ENCODE data around the gene KRTAP10-2. TPM values are rescaled to one million over a fixed set of nuclear protein-coding genes. Genes with fewer than 3 reads are reported as not detected.

The KRTAP10-2 gene
- total and polyA plus RNA-seq, 7 donors, result not detected

DNA sequence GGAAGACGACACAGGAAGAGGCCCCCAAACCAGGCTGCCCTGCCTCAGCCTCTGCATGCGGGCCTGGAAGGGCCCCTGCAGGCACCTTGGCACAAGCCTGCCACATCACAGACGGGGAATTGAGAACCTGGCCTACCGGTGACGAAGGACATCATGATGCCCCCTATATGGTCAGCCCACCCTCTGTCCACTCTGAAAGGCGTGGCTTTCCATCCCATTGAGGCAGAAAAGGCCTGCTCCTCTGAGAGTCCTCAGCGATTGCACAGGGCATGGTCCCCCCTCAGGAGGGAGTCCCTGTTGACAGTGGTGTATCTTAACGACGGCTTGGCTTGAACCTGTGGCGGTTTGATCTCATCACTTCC, 22.7 kb downstream of the KRTAP10-2 start:
- no peak overlapping the region for H3K27ac ChIP-seq
- peaks cover 0 to 25% (median 2%) of the 10 kb centered on the region in 3 donors for H3K27me3 ChIP-seq (ENCODE audit: insufficient read depth in 3 of 3, low read length in 2 of 3)
- H3K36me3 ChIP-seq (ENCODE audit: insufficient read depth in 1 of 2, low read depth in 1 of 2), result no peaks in the 10 kb centered on the region
- TF ChIP-seq, protein P1, sequence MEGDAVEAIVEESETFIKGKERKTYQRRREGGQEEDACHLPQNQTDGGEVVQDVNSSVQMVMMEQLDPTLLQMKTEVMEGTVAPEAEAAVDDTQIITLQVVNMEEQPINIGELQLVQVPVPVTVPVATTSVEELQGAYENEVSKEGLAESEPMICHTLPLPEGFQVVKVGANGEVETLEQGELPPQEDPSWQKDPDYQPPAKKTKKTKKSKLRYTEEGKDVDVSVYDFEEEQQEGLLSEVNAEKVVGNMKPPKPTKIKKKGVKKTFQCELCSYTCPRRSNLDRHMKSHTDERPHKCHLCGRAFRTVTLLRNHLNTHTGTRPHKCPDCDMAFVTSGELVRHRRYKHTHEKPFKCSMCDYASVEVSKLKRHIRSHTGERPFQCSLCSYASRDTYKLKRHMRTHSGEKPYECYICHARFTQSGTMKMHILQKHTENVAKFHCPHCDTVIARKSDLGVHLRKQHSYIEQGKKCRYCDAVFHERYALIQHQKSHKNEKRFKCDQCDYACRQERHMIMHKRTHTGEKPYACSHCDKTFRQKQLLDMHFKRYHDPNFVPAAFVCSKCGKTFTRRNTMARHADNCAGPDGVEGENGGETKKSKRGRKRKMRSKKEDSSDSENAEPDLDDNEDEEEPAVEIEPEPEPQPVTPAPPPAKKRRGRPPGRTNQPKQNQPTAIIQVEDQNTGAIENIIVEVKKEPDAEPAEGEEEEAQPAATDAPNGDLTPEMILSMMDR (IDR thresholded peaks at IDR 0.05), result no peak
- 84 to 88% (median 86%) methylated on average over 10 of the region's 10 CpGs for WGBS, 3 donors
- no peaks in the 10 kb centered on the region for H3K9me3 ChIP-seq
- intact Hi-C loops (cut with DNase I), result no loop called here
- DNase-seq, result no peak
- H3K4me3 ChIP-seq, result no peak overlapping the region
- no peak for ATAC-seq
- no peaks in the 10 kb centered on the region for H3K4me1 ChIP-seq

DNA sequence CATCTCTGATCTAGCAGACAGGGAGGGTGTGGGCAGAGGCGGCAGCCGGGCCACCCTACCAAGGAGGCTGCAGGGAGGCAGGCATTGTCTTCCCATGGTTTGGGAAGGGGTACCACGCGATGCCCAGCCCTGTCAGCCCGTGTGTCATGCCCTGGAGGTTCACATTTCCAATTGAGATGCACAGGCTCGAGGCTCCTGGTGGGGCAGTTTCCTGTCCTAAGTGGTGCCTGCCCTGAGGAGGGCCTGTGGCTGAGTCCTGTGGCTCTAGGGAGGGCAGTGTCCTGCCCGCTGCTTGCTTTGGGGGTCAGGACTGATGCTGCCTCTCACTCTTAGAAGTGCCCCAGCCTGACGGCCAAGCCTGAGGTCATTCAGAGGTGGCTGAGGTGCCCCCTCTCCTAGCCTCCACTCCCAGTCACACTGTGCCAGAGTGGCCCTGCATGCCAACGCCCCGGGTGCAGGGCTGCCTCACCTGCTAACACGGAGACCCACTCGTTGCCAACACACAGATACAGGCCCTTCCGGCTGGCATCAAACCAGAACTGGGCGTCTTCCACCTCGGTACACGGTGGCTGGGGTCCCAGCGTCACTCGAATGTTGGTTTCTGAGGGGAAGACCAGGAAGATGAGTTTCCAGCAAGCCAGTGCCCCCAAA, 23.2 kb downstream of the KRTAP10-2 start:
- WGBS, 3 donors, result 72 to 83% (median 74%) methylated on average over 18 of the region's 18 CpGs
- TF ChIP-seq, protein P1 (IDR thresholded peaks at IDR 0.05), result no peak
- DNase-seq (peak in 1 of 2 donors; percentile 36), ATAC-seq (no peak)
- Histone ChIP-seq H3K27ac (no peak overlapping the region), H3K27me3 (ENCODE audit: insufficient read depth in 3 of 3, low read length in 2 of 3) (peaks cover 0 to 24% (median 2%) of the 10 kb centered on the region in 3 donors), H3K36me3 (ENCODE audit: insufficient read depth in 1 of 2, low read depth in 1 of 2) (no peaks in the 10 kb centered on the region), H3K4me1 (no peaks in the 10 kb centered on the region), H3K9me3 (no peaks in the 10 kb centered on the region), H3K4me3 (no peak overlapping the region)
- intact Hi-C loops (cut with DNase I), result no loop called here

DNA sequence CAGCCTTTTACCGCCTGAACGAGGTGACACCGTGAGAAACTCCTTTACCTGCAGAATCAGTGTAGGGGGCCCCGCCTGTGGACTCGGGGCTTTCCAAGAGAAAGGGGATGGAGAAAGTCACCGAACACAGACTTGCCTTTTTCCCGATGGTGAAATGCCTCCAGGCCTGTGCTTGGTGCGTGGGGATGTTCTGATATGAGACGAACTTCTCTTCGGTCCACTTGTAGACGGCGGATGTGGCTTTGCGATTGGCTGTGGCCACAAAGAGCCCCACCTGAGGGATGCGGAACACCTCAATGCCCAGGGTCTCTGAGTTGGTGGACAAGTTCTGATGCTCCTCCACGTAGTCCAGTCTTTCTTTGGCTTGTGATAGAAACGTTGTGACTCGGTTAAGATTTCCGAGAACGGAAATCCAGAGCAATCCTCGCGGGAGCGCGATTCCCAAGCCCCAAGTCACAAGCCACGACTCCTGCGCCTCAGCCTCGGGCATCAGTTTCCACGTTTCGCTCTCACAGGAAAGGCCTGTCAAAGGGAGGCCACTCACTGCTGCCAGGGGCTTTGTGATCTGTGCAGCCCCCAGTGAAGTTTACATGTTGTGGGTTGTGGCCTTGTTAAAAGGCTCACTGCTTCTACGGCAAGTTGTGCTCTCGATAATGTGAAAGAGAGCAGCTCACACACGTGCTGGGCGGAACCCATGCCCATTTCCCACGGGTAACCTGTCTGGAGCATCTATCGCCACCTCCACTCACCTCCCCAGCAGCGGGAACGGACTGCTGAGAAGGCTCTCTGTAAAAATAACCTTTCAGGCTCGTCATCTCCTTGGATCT, 23.9 kb downstream of the KRTAP10-2 start:
- Histone ChIP-seq H3K4me3 (no peak overlapping the region), H3K4me1 (no peaks in the 10 kb centered on the region), H3K27me3 (ENCODE audit: insufficient read depth in 3 of 3, low read length in 2 of 3) (peaks cover 0 to 20% (median 2%) of the 10 kb centered on the region in 3 donors), H3K9me3 (no peaks in the 10 kb centered on the region), H3K36me3 (ENCODE audit: insufficient read depth in 1 of 2, low read depth in 1 of 2) (no peaks in the 10 kb centered on the region), H3K27ac (no peak overlapping the region)
- 83 to 88% (median 86%) methylated on average over 37 of the region's 37 CpGs for WGBS, 3 donors
- ATAC-seq (no peak), DNase-seq (peak; percentile 4 to 27)
- intact Hi-C loops (cut with DNase I), result no loop called here
- TF ChIP-seq, protein P1 (IDR thresholded peaks at IDR 0.05), result no peak

DNA sequence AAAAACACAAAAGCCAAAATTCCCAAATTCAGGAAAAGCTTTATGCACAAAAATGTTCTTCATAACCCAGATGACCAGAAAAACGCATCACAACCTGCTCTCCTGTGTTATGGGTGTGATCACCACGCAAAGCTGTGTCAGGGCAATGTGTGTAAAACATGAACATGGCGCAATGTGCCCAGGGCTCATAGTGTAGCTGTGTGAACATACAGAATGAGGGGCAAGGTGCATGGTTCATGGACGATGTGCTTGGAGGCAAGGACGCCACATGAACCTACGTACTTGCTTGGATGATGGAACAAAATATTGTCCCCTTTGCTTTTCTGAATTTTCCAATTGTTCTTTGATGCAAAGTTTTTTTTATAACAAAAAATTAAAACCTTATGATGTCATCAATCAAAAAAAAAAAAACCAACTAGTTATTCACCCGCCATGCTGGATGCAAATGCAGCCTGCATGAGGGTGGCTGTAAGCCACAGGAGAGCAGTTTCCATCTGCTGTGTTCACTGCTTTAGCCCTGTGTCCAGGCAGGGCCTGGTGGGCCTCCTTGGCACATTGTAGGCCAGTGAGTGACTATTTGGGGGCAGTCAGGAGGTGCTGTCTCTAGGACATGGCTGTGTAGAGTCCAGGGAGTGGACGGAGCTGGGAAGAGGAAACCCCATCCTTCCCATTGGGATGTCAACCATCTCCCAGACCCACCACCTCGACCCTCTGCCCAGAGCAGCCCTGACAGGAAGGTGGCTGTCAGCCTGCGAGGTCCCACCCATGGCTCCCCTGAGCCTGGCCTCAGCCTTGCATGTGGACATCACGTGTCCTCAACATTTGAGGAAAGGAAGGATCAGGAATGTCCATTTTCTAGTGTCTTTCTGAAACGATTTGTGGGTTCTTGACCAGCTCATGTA, 25.0 kb downstream of the KRTAP10-2 start:
- ATAC-seq (no peak), DNase-seq (no peak)
- Histone ChIP-seq H3K36me3 (ENCODE audit: insufficient read depth in 1 of 2, low read depth in 1 of 2) (no peaks in the 10 kb centered on the region), H3K27ac (no peak overlapping the region), H3K4me3 (no peak overlapping the region), H3K9me3 (no peaks in the 10 kb centered on the region), H3K4me1 (no peaks in the 10 kb centered on the region), H3K27me3 (ENCODE audit: insufficient read depth in 3 of 3, low read length in 2 of 3) (peaks cover 0 to 22% (median 0%) of the 10 kb centered on the region in 3 donors)
- intact Hi-C loops (cut with DNase I), result no loop called here
- 84 to 88% (median 86%) methylated on average over 12 of the region's 12 CpGs for WGBS, 3 donors
- TF ChIP-seq, protein P1 (IDR thresholded peaks at IDR 0.05), result no peak
